Measurements from ENCODE around the gene NTM. TPM values are rescaled to one million over a fixed set of nuclear protein-coding genes. Genes with fewer than 3 reads are reported as not detected.
A peak's percentile ranks its signal among the peaks of the same experiment; 100 is the strongest.

The NTM gene
- polyA plus RNA-seq, 5 donors: 14.0 to 30.1 (median 23.9) TPM

DNA sequence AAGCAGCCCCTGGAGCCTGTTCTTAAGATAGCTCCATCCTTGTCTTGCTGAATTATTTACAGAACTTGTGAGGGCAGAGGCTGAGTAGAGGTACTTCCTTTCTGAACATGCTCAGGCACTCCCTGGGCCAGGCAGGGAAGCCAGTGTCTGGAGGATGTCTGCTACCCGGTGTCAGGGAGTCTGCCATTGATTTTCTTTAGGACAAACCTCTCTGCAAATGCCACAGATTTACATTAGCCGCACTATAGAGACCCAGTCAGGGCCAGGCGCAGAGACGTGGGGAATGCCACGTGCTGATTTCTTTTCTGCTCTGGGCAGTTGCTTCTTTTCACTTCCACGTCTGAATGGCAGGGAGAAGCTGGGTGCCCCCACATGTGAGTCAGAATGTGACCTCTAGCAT is 585.5 kb downstream of the NTM start:
- DNase-seq: no peak

DNA sequence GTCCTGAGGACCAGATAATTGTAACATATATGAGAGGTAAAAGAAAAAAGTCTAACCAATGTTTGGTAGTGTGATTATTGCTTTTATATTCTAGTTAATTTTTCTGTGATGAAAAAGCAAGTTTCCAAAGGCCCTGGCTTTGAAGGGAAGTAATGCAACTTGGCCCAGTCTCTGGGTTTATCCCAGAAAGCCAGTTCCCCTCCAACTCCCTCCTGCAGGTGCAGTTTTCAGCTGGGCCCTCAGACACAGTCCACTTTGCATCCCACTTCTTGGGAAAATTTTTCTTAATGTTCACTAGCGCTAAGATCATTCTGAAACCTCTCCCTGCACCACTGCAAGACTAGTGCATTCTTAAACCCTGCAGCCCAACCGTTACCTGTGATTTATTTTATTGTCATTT is 586.8 kb downstream of the NTM start:
- no peak for DNase-seq

- no peak for DNase-seq
These were observed 587.5 kb downstream of the NTM start for GRCh38 chr11:131957875-131958274.

DNA sequence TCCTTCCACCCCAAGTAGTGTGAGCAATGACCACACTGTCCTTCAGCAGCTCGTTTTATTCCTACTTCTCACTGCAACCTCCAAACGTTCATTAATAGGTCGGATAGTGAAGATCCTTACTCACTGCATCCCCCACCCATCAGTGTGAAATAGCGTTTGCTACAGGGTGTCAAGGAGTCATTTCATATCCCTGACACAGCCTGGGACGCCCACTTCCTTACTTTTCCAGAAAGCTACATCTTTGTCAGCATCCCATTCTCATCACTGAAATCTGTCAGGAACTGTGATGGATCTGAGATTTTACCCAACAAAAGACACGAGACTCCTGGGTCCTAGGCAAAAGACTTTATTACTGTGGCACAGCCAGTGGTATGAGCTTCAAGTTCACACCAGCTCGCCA is 592.4 kb downstream of the NTM start:
- no peak for DNase-seq

GRCh38 chr11:131964698-131965483 is 594.5 kb downstream of the NTM start:
- no peak for DNase-seq

DNA sequence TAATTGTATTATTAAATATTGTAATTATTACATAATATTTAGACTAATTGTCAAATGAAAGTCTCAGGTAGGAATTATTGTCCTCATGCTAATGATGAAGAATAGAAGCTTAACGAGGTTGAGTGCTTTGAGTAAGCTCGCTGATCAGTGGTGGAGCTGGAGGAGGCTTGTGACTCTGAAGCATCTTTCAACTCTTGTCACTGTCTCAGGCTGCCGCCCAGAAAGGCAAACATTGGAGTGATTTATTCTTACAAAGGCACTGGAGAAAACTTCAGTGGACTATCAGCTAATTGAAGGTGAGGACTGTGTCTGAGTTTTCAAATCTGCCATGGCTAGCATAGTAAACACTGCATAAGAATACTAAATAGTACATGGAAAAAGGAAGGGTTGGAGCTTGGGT is 595.1 kb downstream of the NTM start:
- no peak for DNase-seq

DNA sequence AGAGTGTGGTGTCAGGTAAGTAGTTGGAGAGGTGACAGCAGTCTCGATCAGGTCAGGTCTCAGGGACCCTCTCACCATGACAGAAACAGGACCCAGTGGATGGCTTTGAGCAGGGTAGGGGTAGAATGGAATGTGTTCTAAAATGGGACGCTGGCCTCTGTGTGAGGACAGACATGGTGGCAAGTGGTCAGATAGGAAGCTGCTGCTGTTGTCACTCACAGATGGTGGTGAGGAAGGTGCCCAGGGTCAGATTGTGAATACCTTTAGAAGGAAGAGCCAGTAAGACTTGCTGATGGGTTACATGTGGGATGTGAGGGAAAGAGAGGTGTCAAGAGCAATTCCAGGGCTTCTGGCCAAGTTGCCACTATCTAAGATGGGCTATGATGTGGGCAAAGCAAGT is 596.3 kb downstream of the NTM start:
- DNase-seq: no peak

DNA sequence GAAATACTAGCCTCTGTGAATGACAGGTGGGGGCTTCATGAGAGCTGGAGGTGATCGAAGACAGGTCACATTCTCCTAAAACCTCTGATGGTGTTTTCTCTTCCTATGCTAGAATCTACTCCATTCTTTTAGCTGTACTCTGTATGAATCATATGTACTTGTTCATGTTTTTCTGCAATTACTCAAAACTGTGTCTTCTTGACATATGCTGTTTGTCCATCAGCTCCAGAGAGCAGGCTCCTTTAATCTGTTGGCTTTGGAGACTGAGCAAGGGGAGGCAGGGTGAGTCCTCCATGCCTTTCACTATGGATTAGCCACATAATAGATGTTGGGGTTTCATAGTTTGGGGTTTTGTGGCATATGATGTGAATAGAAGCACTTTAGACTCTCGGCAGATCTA is 598.8 kb downstream of the NTM start:
- no peak for DNase-seq

DNA sequence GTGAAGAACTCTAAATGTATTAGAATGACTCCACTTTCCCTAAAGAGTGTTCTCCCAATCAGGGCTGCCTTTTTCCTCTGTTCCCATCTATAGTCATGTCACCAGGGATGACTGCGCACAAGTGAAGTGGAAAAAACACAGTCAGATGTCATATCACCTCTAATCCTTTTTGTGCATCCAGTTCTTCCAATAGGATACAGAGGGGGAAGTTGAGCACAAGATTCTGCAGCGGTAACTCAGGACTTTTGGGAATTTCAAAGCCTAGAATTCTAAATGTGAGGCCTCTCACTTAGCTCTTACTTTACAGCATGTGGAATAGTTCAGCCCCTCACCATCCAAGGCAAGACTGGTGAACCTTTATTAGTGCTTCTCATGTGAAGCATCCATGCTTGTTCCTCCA is 602.6 kb downstream of the NTM start:
- no peak for DNase-seq

GRCh38 chr11:131975619-131976018 is 605.2 kb downstream of the NTM start:
- no peak for DNase-seq

GRCh38 chr11:131976021-131976420 is 605.6 kb downstream of the NTM start:
- DNase-seq: no peak

DNA sequence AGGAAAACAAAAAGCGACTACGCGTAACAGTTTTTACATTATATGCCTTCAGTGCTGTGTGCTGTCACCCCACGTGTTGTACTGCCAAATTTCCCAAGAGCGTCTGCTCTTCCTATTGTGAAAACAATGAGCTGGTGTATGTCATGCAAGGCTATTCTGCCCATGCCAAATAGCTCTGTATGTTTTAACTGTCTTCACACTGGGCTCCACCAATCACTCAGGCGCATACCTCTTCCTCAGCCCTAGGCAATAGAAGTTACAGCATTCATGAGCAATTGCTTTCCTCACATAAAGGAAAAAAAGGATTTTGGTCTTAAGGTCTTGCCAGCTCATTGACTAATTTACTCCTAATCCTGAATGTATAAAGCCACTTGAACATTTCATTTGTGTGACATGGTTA is 606.8 kb downstream of the NTM start:
- no peak for DNase-seq

GRCh38 chr11:131977854-131978253 is 607.4 kb downstream of the NTM start:
- DNase-seq: no peak

- no peak for DNase-seq
These were observed 607.9 kb downstream of the NTM start for GRCh38 chr11:131978351-131978750.

GRCh38 chr11:131979364-131979763 is 608.9 kb downstream of the NTM start:
- no peak for DNase-seq

- no peak for DNase-seq
These were observed 609.8 kb downstream of the NTM start for GRCh38 chr11:131980199-131980598.

DNA sequence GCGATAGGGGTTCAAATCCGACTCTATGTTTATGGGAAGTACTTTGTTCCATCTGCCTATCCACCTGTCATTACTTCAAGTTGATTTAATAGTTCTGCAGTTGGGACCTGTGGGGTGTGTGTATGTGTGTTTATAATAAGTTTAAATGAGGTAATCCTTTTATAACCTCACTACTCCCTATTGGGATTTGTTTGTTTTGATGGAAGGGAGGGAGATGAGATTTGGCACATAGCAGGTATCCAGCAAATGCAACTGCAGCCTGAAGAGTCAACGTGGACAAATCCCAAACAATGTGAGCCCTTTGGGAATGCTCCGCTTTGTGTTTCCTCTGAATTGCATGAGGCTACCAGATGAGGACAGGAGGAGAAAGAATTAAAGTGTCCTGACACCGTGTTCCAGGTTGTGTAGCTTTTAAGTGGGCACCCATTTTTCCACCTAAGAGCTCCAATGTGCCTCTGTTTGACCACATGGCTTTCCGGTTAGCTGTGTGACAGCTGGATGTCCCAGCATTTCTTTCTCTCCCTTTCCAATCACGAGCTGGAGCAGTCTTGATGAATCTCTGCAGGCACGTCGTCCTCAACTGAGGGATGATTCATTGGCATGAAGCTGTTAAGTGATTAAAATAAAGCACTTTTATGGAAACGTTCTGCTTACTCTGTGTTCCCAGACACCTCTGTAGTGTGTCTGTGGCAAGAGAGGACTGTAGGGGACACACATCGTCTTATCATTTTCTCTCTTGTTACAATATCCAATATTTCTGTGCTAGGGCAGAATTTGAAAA is 610.7 kb downstream of the NTM start:
- no peak for DNase-seq

GRCh38 chr11:131982154-131982553 is 611.7 kb downstream of the NTM start:
- DNase-seq: no peak

- DNase-seq: peak; percentile 86 to 91
These were observed 615.5 kb downstream of the NTM start for GRCh38 chr11:131985846-131986301.

- no peak for DNase-seq
These were observed 617.3 kb downstream of the NTM start for GRCh38 chr11:131987703-131988102.

- no peak for DNase-seq
These were observed 621.2 kb downstream of the NTM start for GRCh38 chr11:131991606-131992005.

GRCh38 chr11:131993246-131993645 is 622.8 kb downstream of the NTM start:
- DNase-seq: peak; percentile 66 to 68

DNA sequence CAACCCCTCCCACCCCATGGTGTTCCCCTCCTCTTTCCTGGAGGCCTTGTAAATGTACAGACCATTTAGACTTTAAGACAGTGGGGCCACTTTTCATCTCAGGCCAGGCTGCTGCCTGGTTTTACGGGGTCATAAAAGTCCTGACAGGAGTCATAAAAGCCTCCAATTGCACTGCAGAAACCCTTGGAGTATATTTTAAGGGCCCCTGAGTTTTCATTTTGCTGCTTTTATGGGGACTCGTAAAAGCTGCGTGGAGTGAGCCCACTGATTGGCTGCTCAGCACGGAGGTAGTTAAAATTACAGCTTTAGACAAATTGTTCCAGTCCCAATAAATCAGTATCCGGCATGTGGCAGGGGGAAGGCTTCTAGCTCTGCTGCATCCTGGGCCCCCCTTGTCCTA is 627.6 kb downstream of the NTM start:
- no peak for DNase-seq

Data from right lung (tissue), 5 donors.